D341Med (cell line): ENCODE measurements around the gene RHOT1.
"Not testable (repeated sequence)": the region's sequence is repeated elsewhere in the genome, so short reads cannot be mapped to it uniquely, and the experiment has no call there.

Experiments
- DNase-seq: peaks from one replicate; pipeline ENCODE4 v3.0.0; 2012; ENCODE audit warnings: low spot score

Gene RHOT1

GRCh38 chr17:32227910-32228309, 85.6 kb downstream of the RHOT1 start:
- DNase-seq, result no peak

- DNase-seq, result no peak
Measured at GRCh38 chr17:32235588-32235987, 93.3 kb downstream of the RHOT1 start.

- no peak for DNase-seq
Measured at GRCh38 chr17:32239456-32239855, 97.2 kb downstream of the RHOT1 start.

GRCh38 chr17:32240750-32241149, 98.4 kb downstream of the RHOT1 start:
- no peak for DNase-seq

- DNase-seq, result no peak
Measured at GRCh38 chr17:32241640-32242039, 99.3 kb downstream of the RHOT1 start.

- no peak for DNase-seq
Measured at GRCh38 chr17:32249475-32249874, 107.2 kb downstream of the RHOT1 start.

GRCh38 chr17:32253117-32253611, 110.9 kb downstream of the RHOT1 start:
- DNase-seq, result peak; percentile 90

GRCh38 chr17:32256012-32256700, 113.9 kb downstream of the RHOT1 start:
- DNase-seq, result no peak

GRCh38 chr17:32256701-32257019, 114.4 kb downstream of the RHOT1 start:
- no peak for DNase-seq

- peak; percentile 85 for DNase-seq
Measured at GRCh38 chr17:32258383-32259140, 116.3 kb downstream of the RHOT1 start.

GRCh38 chr17:32259586-32259985, 117.3 kb downstream of the RHOT1 start:
- DNase-seq, result no peak

- no peak for DNase-seq
Measured at GRCh38 chr17:32261417-32261736, 119.1 kb downstream of the RHOT1 start.

GRCh38 chr17:32261936-32262510, 119.7 kb downstream of the RHOT1 start:
- DNase-seq, result no peak

GRCh38 chr17:32263515-32263914, 121.2 kb downstream of the RHOT1 start:
- DNase-seq, result not testable (repeated sequence)

- DNase-seq, result peak; percentile 54
Measured at GRCh38 chr17:32264140-32264799, 122.0 kb downstream of the RHOT1 start.

- peak; percentile 30 for DNase-seq
Measured at GRCh38 chr17:32264823-32265191, 122.5 kb downstream of the RHOT1 start.

GRCh38 chr17:32265192-32265923, 123.1 kb downstream of the RHOT1 start, which contains the start of gene RHBDL3:
RHBDL3 (plus strand) TSS chr17:32265832; CDS start chr17:32266190, 358 bp downstream.
- DNase-seq, result peak; percentile 91

- DNase-seq, result no peak
Measured at GRCh38 chr17:32266051-32266388, 123.7 kb downstream of the RHOT1 start.

GRCh38 chr17:32266389-32267301, 124.3 kb downstream of the RHOT1 start:
- peak; percentile 79 for DNase-seq

GRCh38 chr17:32267690-32268205, 125.4 kb downstream of the RHOT1 start:
- peak; percentile 75 for DNase-seq
